ENCODE measurements around the gene TAS2R30.

Gene TAS2R30

DNA sequence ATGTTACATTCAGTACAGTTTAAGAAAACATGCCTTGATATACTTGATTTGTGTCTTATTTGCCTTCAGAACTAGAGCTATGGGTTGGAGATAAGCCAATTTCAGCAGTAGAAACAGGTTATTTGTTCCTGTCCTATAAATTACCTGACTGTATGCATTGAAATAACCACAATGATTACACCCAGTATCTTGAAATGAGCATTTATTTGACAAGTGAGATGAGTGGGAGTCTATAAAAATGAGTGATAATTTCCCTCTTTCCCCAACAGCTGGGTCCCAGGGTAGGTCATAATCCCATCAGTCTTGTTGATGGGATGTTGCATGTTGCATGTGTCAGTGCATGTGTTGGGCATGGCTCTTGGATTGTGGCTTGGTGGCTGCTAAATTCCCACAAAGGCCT, 48.6 kb upstream of the TAS2R30 start (continued):
- TF ChIP-seq ZNF202 (tag by site-specific recombination; IDR thresholded peaks at IDR 0.05; ENCODE audit: borderline replicate concordance) = no peak
- TF ChIP-seq ZNF530 (tag by site-specific recombination; IDR thresholded peaks at IDR 0.05; ENCODE audit: low read depth) = no peak
- no peak for TF ChIP-seq ZNF223 (tag by site-specific recombination; IDR thresholded peaks at IDR 0.05)
- no peak for TF ChIP-seq ZNF221 (tag by site-specific recombination; IDR thresholded peaks at IDR 0.05; ENCODE audit: borderline replicate concordance)
- TF ChIP-seq, protein P1, sequence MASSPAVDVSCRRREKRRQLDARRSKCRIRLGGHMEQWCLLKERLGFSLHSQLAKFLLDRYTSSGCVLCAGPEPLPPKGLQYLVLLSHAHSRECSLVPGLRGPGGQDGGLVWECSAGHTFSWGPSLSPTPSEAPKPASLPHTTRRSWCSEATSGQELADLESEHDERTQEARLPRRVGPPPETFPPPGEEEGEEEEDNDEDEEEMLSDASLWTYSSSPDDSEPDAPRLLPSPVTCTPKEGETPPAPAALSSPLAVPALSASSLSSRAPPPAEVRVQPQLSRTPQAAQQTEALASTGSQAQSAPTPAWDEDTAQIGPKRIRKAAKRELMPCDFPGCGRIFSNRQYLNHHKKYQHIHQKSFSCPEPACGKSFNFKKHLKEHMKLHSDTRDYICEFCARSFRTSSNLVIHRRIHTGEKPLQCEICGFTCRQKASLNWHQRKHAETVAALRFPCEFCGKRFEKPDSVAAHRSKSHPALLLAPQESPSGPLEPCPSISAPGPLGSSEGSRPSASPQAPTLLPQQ (tag by site-specific recombination; IDR thresholded peaks at IDR 0.05) = peak; percentile 60
- TF ChIP-seq YY2 (tag by site-specific recombination; IDR thresholded peaks at IDR 0.05) = peak; percentile 64; the same call in 1 of the 2 replicates
- TF ChIP-seq, protein P2, sequence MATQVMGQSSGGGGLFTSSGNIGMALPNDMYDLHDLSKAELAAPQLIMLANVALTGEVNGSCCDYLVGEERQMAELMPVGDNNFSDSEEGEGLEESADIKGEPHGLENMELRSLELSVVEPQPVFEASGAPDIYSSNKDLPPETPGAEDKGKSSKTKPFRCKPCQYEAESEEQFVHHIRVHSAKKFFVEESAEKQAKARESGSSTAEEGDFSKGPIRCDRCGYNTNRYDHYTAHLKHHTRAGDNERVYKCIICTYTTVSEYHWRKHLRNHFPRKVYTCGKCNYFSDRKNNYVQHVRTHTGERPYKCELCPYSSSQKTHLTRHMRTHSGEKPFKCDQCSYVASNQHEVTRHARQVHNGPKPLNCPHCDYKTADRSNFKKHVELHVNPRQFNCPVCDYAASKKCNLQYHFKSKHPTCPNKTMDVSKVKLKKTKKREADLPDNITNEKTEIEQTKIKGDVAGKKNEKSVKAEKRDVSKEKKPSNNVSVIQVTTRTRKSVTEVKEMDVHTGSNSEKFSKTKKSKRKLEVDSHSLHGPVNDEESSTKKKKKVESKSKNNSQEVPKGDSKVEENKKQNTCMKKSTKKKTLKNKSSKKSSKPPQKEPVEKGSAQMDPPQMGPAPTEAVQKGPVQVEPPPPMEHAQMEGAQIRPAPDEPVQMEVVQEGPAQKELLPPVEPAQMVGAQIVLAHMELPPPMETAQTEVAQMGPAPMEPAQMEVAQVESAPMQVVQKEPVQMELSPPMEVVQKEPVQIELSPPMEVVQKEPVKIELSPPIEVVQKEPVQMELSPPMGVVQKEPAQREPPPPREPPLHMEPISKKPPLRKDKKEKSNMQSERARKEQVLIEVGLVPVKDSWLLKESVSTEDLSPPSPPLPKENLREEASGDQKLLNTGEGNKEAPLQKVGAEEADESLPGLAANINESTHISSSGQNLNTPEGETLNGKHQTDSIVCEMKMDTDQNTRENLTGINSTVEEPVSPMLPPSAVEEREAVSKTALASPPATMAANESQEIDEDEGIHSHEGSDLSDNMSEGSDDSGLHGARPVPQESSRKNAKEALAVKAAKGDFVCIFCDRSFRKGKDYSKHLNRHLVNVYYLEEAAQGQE (tag by site-specific recombination; IDR thresholded peaks at IDR 0.05) = no peak
- no peak for TF ChIP-seq ZNF596 (tag by site-specific recombination; IDR thresholded peaks at IDR 0.05)
- no peak for TF ChIP-seq OVOL3 (tag by site-specific recombination; IDR thresholded peaks at IDR 0.05)
- TF ChIP-seq KLF8 (tag by site-specific recombination; IDR thresholded peaks at IDR 0.05) = no peak
- TF ChIP-seq BCL11A (tag by site-specific recombination; IDR thresholded peaks at IDR 0.05; ENCODE audit: low read depth) = no peak
- TF ChIP-seq ZNF621 (tag by site-specific recombination; IDR thresholded peaks at IDR 0.05) = no peak
- no peak for TF ChIP-seq ZFP41 (tag by site-specific recombination; IDR thresholded peaks at IDR 0.05; ENCODE audit: borderline replicate concordance)
- no peak for TF ChIP-seq ZNF184 (tag by site-specific recombination; IDR thresholded peaks at IDR 0.05)
- TF ChIP-seq HIC1 (tag by site-specific recombination; IDR thresholded peaks at IDR 0.05) = no peak
- TF ChIP-seq ZNF426 (tag by site-specific recombination; IDR thresholded peaks at IDR 0.05) = no peak
- no peak for TF ChIP-seq ZNF513 (tag by site-specific recombination; IDR thresholded peaks at IDR 0.05)
- TF ChIP-seq ZNF571 (tag by site-specific recombination; IDR thresholded peaks at IDR 0.05) = no peak
- no peak for TF ChIP-seq ZFP37 (tag by site-specific recombination; IDR thresholded peaks at IDR 0.05)
- TF ChIP-seq ZBTB1 (tag by site-specific recombination; IDR thresholded peaks at IDR 0.05) = no peak
- TF ChIP-seq ZNF776 (tag by site-specific recombination; IDR thresholded peaks at IDR 0.05; ENCODE audit: borderline replicate concordance) = peak; percentile 94
- no peak for TF ChIP-seq SP3 (tag by site-specific recombination; IDR thresholded peaks at IDR 0.05)
- TF ChIP-seq KLF9 (tag by site-specific recombination; IDR thresholded peaks at IDR 0.05; ENCODE audit: low read depth) = no peak
- peak; percentile 69; the same call in 1 of the 2 replicates for TF ChIP-seq ZNF561 (tag by site-specific recombination; IDR thresholded peaks at IDR 0.05; ENCODE audit: borderline replicate concordance)
- TF ChIP-seq, protein P3, sequence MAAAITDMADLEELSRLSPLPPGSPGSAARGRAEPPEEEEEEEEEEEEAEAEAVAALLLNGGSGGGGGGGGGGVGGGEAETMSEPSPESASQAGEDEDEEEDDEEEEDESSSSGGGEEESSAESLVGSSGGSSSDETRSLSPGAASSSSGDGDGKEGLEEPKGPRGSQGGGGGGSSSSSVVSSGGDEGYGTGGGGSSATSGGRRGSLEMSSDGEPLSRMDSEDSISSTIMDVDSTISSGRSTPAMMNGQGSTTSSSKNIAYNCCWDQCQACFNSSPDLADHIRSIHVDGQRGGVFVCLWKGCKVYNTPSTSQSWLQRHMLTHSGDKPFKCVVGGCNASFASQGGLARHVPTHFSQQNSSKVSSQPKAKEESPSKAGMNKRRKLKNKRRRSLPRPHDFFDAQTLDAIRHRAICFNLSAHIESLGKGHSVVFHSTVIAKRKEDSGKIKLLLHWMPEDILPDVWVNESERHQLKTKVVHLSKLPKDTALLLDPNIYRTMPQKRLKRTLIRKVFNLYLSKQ (tag by site-specific recombination; IDR thresholded peaks at IDR 0.05; ENCODE audit: borderline replicate concordance) = no peak
- TF ChIP-seq ZNF37A (tag by site-specific recombination; IDR thresholded peaks at IDR 0.05) = no peak
- no peak for TF ChIP-seq ZNF473 (tag by site-specific recombination; IDR thresholded peaks at IDR 0.05)
- no peak for TF ChIP-seq ZNF677 (tag by site-specific recombination; IDR thresholded peaks at IDR 0.05)
- no peak for TF ChIP-seq ZNF747 (tag by site-specific recombination; IDR thresholded peaks at IDR 0.05)

Measured in HEK293 (cell line).